Loucy (cell line): ENCODE results near the gene TBATA.

Experiments
- H2AFZ ChIP-seq: fragments of 200-600 bp; sonication (generic); 2 replicates; pipeline ENCODE4 v1.6.0; 2016; ENCODE audit warnings: antibody characterized with exemption, mild to moderate bottlenecking, low read length, moderate library complexity
- H3F3A ChIP-seq: fragments of 200-600 bp; 2 replicates; pipeline ENCODE4 v1.6.0; 2016; ENCODE audit warnings: antibody characterized with exemption, low read depth, mild to moderate bottlenecking
- H3K27me3 ChIP-seq: fragments of 200-600 bp; sonication (generic); 2 replicates; pipeline ENCODE4 v1.6.1; 2014; ENCODE audit warnings: low read length, mild to moderate bottlenecking; ENCODE audit not compliant: insufficient read depth, poor library complexity, severe bottlenecking
- H3K36me3 ChIP-seq: fragments of 200-600 bp; sonication (generic); 2 replicates; pipeline ENCODE4 v1.6.1; 2016; ENCODE audit warnings: low read length; ENCODE audit not compliant: insufficient read depth
- H3K4me1 ChIP-seq: fragments of 200-600 bp; sonication (generic); 2 replicates; pipeline ENCODE4 v1.5.1; 2014; ENCODE audit warnings: low read length, mild to moderate bottlenecking; ENCODE audit not compliant: insufficient read depth, poor library complexity, severe bottlenecking
- H3K4me2 ChIP-seq: fragments of 200-600 bp; sonication (generic); 2 replicates; pipeline ENCODE4 v1.6.0; 2014; ENCODE audit warnings: antibody characterized with exemption, low read length, low read depth, mild to moderate bottlenecking; ENCODE audit not compliant: poor library complexity, severe bottlenecking
- H3K4me3 ChIP-seq: fragments of 200-600 bp; sonication (generic); 2 replicates; pipeline ENCODE4 v1.5.1; 2014; ENCODE audit warnings: low read length, mild to moderate bottlenecking, mixed read lengths; ENCODE audit not compliant: poor library complexity, severe bottlenecking
- H3K79me2 ChIP-seq: fragments of 200-600 bp; sonication (generic); 2 replicates; pipeline ENCODE4 v1.6.1; 2014; ENCODE audit warnings: low read length; ENCODE audit not compliant: insufficient read depth
- H3K9ac ChIP-seq: fragments of 200-600 bp; sonication (generic); 2 replicates; pipeline ENCODE4 v1.6.0; 2014; ENCODE audit warnings: mild to moderate bottlenecking, low read depth, low read length, moderate library complexity; ENCODE audit not compliant: poor library complexity, severe bottlenecking
- H3K9me2 ChIP-seq: fragments of 200-600 bp; sonication (generic); replicated peaks from 2 replicates; pipeline ENCODE4 v1.6.1; 2016; ENCODE audit warnings: low read depth, low read length, mixed read lengths
- H3K9me3 ChIP-seq: fragments of 200-600 bp; sonication (generic); 2 replicates; pipeline ENCODE4 v1.6.1; 2014; ENCODE audit warnings: mild to moderate bottlenecking, antibody characterized with exemption, low read length, low read depth; ENCODE audit not compliant: insufficient read depth
- H4K20me1 ChIP-seq: fragments of 200-600 bp; sonication (generic); 2 replicates; pipeline ENCODE4 v1.6.0; 2014; ENCODE audit warnings: antibody characterized with exemption, low read length, mild to moderate bottlenecking; ENCODE audit not compliant: insufficient read depth, poor library complexity, severe bottlenecking
- CTCF ChIP-seq: fragments of 200-600 bp; sonication (generic); conservative IDR thresholded peaks from 2 replicates; pipeline ENCODE4 v1.5.1; 2014; ENCODE audit warnings: mild to moderate bottlenecking, antibody characterized with exemption, low read length
- EZH2phosphoT487 ChIP-seq: fragments of 200-600 bp; IDR thresholded peaks from 2 replicates; pipeline ENCODE4 v1.6.1; 2018; ENCODE audit warnings: antibody characterized with exemption, mild to moderate bottlenecking, moderate library complexity, borderline replicate concordance

The TBATA gene

GRCh38 chr10:70816220-70816894 is 31.2 kb upstream of the TBATA start:
- Histone ChIP-seq H3K27me3 (no peaks in the 10 kb centered on the region), H3K4me3 (peak overlapping the region; percentile 81), H2AFZ (peak overlapping the region; percentile 59), H3K9me2 (no peaks in the 10 kb centered on the region), H4K20me1 (no peaks in the 10 kb centered on the region), H3K4me2 (peak overlapping the region; percentile 78), H3K36me3 (no peaks in the 10 kb centered on the region), H3K4me1 (peaks cover 17% of the 10 kb centered on the region), H3K79me2 (no peaks in the 10 kb centered on the region), H3F3A (no peaks in the 10 kb centered on the region), H3K9me3 (no peaks in the 10 kb centered on the region), H3K9ac (peak overlapping the region; percentile 72)
- no peak for TF ChIP-seq EZH2phosphoT487
- TF ChIP-seq CTCF, result no peak

- TF ChIP-seq EZH2phosphoT487, result no peak
- peak; percentile 86 for TF ChIP-seq CTCF
- Histone ChIP-seq H3K79me2 (no peaks in the 10 kb centered on the region), H3K9me3 (no peaks in the 10 kb centered on the region), H3K4me1 (peaks cover 17% of the 10 kb centered on the region), H3K9me2 (no peaks in the 10 kb centered on the region), H3K36me3 (no peaks in the 10 kb centered on the region), H3K4me3 (peak within 1 kb of the TSS; percentile 81), H3K4me2 (peak within 1 kb of the TSS; percentile 78), H3F3A (no peaks in the 10 kb centered on the region), H3K27me3 (no peaks in the 10 kb centered on the region), H3K9ac (peak within 1 kb of the TSS; percentile 72), H2AFZ (peak within 1 kb of the TSS; percentile 91), H4K20me1 (no peaks in the 10 kb centered on the region)
Observed at GRCh38 chr10:70815504-70816219, 30.5 kb upstream of the TBATA start, which contains the start of gene SGPL1. Gene SGPL1, plus strand, starts transcription at chr10:70815948. Its CDS starts 906 bp downstream, at chr10:70816854.

- H3K79me2 ChIP-seq, result no peaks in the 10 kb centered on the region
- no peaks in the 10 kb centered on the region for H4K20me1 ChIP-seq
- no peak overlapping the region for H3K4me3 ChIP-seq
- H3K4me1 ChIP-seq, result peaks cover 22% of the 10 kb centered on the region
- TF ChIP-seq CTCF (no peak), EZH2phosphoT487 (no peak)
- no peaks in the 10 kb centered on the region for H3K27me3 ChIP-seq
- H3K4me2 ChIP-seq, result no peak overlapping the region
- H3K9me3 ChIP-seq, result no peaks in the 10 kb centered on the region
- H3K9ac ChIP-seq, result no peak overlapping the region
- H2AFZ ChIP-seq, result no peak overlapping the region
- no peaks in the 10 kb centered on the region for H3K36me3 ChIP-seq
- no peaks in the 10 kb centered on the region for H3K9me2 ChIP-seq
- no peaks in the 10 kb centered on the region for H3F3A ChIP-seq
Observed at GRCh38 chr10:70814126-70814525, 28.9 kb upstream of the TBATA start.
